IMR-90 (cell line): ENCODE data around the gene NEDD4L. TPM values are rescaled to one million over a fixed set of nuclear protein-coding genes. Genes with fewer than 3 reads are reported as not detected.

ENCODE experiments used
- ATAC-seq: fragments of 200-7000 bp; cut with Tn5 transposase; 2 replicates; pipeline ENCODE4 v1.9.1; 2020; ENCODE audit warnings: low read depth, mild to moderate bottlenecking, moderate library complexity
- BruUV-seq: library from RNA; stranded (reverse); fragments of 400-500 nt; replicated peaks from 2 replicates; lab custom pipeline; 2021; lab: Mats Ljungman, UMichigan
- CTCF ChIA-PET: fragments of 300-600 bp; formaldehyde crosslinking; extraction: SDS; loops from one replicate; lab custom pipeline; 2021; ENCODE audit warnings: antibody characterized with exemption; lab: Yijun Ruan, JAX
- POLR2A ChIA-PET: fragments of 300-600 bp; sonication (Branson Sonifier 250); formaldehyde crosslinking; loops from one replicate; lab custom pipeline; 2022; ENCODE audit warnings: antibody characterized with exemption; ENCODE audit not compliant: unreplicated experiment; lab: Charles Lee
- DNase-seq: peaks from one replicate; pipeline ENCODE4 v3.0.0; 2013
- H2AFZ ChIP-seq: replicated peaks from 2 replicates; pipeline ENCODE3; 2013; ENCODE audit warnings: low read length, mild to moderate bottlenecking; ENCODE audit not compliant: poor library complexity
- H2AK5ac ChIP-seq: 2 replicates; pipeline ENCODE4 v1.6.1; 2013; ENCODE audit warnings: low read depth, low read length, inconsistent platforms
- H2AK9ac ChIP-seq: replicated peaks from 2 replicates; pipeline ENCODE3; 2013; ENCODE audit warnings: mild to moderate bottlenecking, low read depth, low read length, moderate library complexity; ENCODE audit not compliant: poor library complexity
- H2BK120ac ChIP-seq: 2 replicates; pipeline ENCODE4 v1.6.1; 2013; ENCODE audit warnings: low read depth, low read length, inconsistent platforms
- H2BK15ac ChIP-seq: 3 replicates; pipeline ENCODE4 v1.6.1; 2013; ENCODE audit warnings: low read depth, low read length, inconsistent platforms
- H2BK20ac ChIP-seq: 2 replicates; pipeline ENCODE4 v1.6.1; 2013; ENCODE audit warnings: low read depth, mild to moderate bottlenecking, inconsistent platforms, low read length, moderate library complexity
- H2BK5ac ChIP-seq: 2 replicates; pipeline ENCODE4 v1.6.1; 2013; ENCODE audit warnings: mild to moderate bottlenecking, low read depth, low read length, inconsistent platforms; ENCODE audit not compliant: poor library complexity, severe bottlenecking
- H3K14ac ChIP-seq: replicated peaks from 2 replicates; pipeline ENCODE4 v1.6.1; 2013; ENCODE audit warnings: low read depth, low read length, inconsistent platforms
- H3K18ac ChIP-seq: 2 replicates; pipeline ENCODE4 v1.6.1; 2013; ENCODE audit warnings: low read depth, low read length, control low read depth
- H3K23ac ChIP-seq: 2 replicates; pipeline ENCODE4 v1.6.1; 2013; ENCODE audit warnings: low read depth, low read length, inconsistent platforms
- H3K27ac ChIP-seq: 2 replicates; pipeline ENCODE4 v1.5.1; 2013; ENCODE audit warnings: mild to moderate bottlenecking, control low read depth, low read length; ENCODE audit not compliant: insufficient read depth
- H3K27me3 ChIP-seq: 2 replicates; pipeline ENCODE4 v1.6.1; 2013; ENCODE audit warnings: low read length; ENCODE audit not compliant: control insufficient read depth, insufficient read depth
- H3K36me3 ChIP-seq: 2 replicates; pipeline ENCODE4 v1.6.1; 2013; ENCODE audit warnings: low read length, mixed read lengths; ENCODE audit not compliant: control insufficient read depth, insufficient read depth
- H3K4ac ChIP-seq: 2 replicates; pipeline ENCODE4 v1.6.1; 2013; ENCODE audit warnings: low read depth, low read length, inconsistent platforms
- H3K4me1 ChIP-seq: 2 replicates; pipeline ENCODE4 v1.6.1; 2013; ENCODE audit warnings: low read length, mixed read lengths; ENCODE audit not compliant: control insufficient read depth, insufficient read depth
- H3K4me2 ChIP-seq: 2 replicates; pipeline ENCODE4 v1.6.1; 2013; ENCODE audit warnings: low read depth, mild to moderate bottlenecking, control low read depth, low read length, moderate library complexity
- H3K4me3 ChIP-seq: 2 replicates; pipeline ENCODE4 v1.5.1; 2013; ENCODE audit warnings: low read depth, mild to moderate bottlenecking, control low read depth, low read length, moderate library complexity; ENCODE audit not compliant: insufficient read depth
- H3K56ac ChIP-seq: 2 replicates; pipeline ENCODE4 v1.6.1; 2013; ENCODE audit warnings: low read length, inconsistent platforms; ENCODE audit not compliant: insufficient read depth; ENCODE audit errors: extremely low read depth
- H3K79me1 ChIP-seq, 2 experiments: 2 replicates each; pipeline ENCODE4 v1.6.1; 2013; ENCODE audit warnings: low read length in 2 of 2, inconsistent platforms in 1 of 2, low read depth in 1 of 2
- H3K9ac ChIP-seq: 2 replicates; pipeline ENCODE4 v1.6.1; 2013; ENCODE audit warnings: low read depth, low read length, control low read depth
- H3K9me1 ChIP-seq: 2 replicates; pipeline ENCODE4 v1.6.1; 2013; ENCODE audit warnings: low read length, inconsistent platforms; ENCODE audit not compliant: insufficient read depth
- H3K9me3 ChIP-seq: 2 replicates; pipeline ENCODE4 v1.6.1; 2013; ENCODE audit warnings: low read length; ENCODE audit not compliant: control insufficient read depth, insufficient read depth
- H4K20me1 ChIP-seq: 2 replicates; pipeline ENCODE4 v1.6.1; 2013; ENCODE audit warnings: low read length, inconsistent platforms; ENCODE audit not compliant: insufficient read depth
- H4K5ac ChIP-seq: 2 replicates; pipeline ENCODE4 v1.6.1; 2013; ENCODE audit warnings: mild to moderate bottlenecking, low read depth, low read length, control low read depth
- H4K8ac ChIP-seq, 2 experiments: 2 replicates each; pipeline ENCODE4 v1.6.1; 2013; ENCODE audit warnings: low read depth in 2 of 2, low read length in 2 of 2, control low read depth in 1 of 2, inconsistent platforms in 1 of 2
- H4K91ac ChIP-seq: 2 replicates; pipeline ENCODE4 v1.6.1; 2013; ENCODE audit warnings: low read depth, low read length, inconsistent platforms; ENCODE audit not compliant: insufficient read depth
- CEBPB ChIP-seq: IDR thresholded peaks from 2 replicates; pipeline ENCODE4 v1.6.1; 2012; ENCODE audit warnings: low read depth, low read length, improper control_type of control experiment
- MAZ ChIP-seq: IDR thresholded peaks from 2 replicates; pipeline ENCODE4 v1.6.1; 2012; ENCODE audit warnings: low read depth, mild to moderate bottlenecking, low read length, improper control_type of control experiment, moderate library complexity, borderline replicate concordance
- MXI1 ChIP-seq: IDR thresholded peaks from 2 replicates; pipeline ENCODE4 v1.6.1; 2012; ENCODE audit warnings: low read depth, mild to moderate bottlenecking, low read length, moderate library complexity, borderline replicate concordance
- POLR2A ChIP-seq: IDR thresholded peaks from 2 replicates; pipeline ENCODE4 v1.6.1; 2012; ENCODE audit warnings: mild to moderate bottlenecking, low read depth, low read length
- WGBS, 2 experiments: methylation state at CpG; one replicate each; pipeline versions ENCODE4 v1.1.5 to v1.1.7; 2013; ENCODE audit warnings: missing lambda C conversion rate in 2 of 2; ENCODE audit not compliant: insufficient read length in 1 of 2; ENCODE audit errors: extremely low coverage in 2 of 2; 5-methylcytosine and 5-hydroxymethylcytosine counted together
- dilution Hi-C: fragments of 300-500 bp; cut with HindIII; formaldehyde crosslinking; loops from one replicate; pipeline ENCODE4 v1.14.3; 2018; ENCODE audit warnings: low sequenced_read_pairs; ENCODE audit not compliant: unreplicated experiment
- in situ Hi-C: fragments of 300-500 bp; cut with MboI; formaldehyde crosslinking; loops from 3 replicates; pipeline ENCODE4 v1.14.3; 2019; ENCODE audit warnings: low sequenced_read_pairs, inconsistent platforms, mixed read lengths
- intact Hi-C: fragments of 100-400 bp; cut with micrococcal nuclease; formaldehyde crosslinking; loops from 2 replicates; pipeline ENCODE4 v1.10.0; 2022
- polyA plus RNA-seq, 3 experiments: library from polyadenylated mRNA; depleted of rRNA; stranded (reverse); fragments of >200 nt; gene quantifications; 2 replicates each; pipeline ENCODE4 v1.2.3, GENCODE V29; 2012; ENCODE audit warnings: low replicate concordance in 1 of 3
- total RNA-seq: library from RNA; depleted of rRNA; stranded (reverse); fragments of >200 nt; gene quantifications from 2 replicates; pipeline ENCODE4 v1.2.3, GENCODE V29; 2012

NEDD4L gene
- total and polyA plus RNA-seq, 2 of the 4 experiments (the other 2 are of a cell fraction): 10.0 to 10.9 TPM

DNA sequence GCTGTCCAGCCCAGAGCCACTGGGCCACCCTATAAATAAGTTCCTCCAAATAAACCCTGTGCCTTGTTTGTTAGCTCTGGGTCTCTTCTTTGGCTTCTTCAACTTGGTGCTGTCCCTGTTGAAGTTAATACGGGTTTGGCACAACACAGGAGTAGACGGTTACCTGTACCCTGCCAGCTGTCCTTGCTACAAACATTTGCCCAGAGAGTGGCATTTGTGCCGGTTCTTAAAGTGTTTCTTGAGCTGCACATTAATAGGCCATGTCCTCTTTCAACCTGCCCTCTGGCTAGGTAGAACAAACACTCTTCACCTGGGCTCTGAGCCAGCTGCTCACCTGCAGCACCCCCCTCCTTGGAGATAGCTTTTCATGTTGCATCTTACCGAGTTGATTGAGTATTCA, 139.2 kb downstream of the NEDD4L start:
- H3K14ac ChIP-seq: no peak overlapping the region
- no peak overlapping the region for H3K18ac ChIP-seq
- H2AK5ac ChIP-seq: no peak overlapping the region
- TF ChIP-seq MXI1 (no peak), POLR2A (no peak), CEBPB (no peak), MAZ (no peak)
- dilution Hi-C loops: no loop called here
- no peaks in the 10 kb centered on the region for H3K36me3 ChIP-seq
- no peak overlapping the region for H2BK120ac ChIP-seq
- H3K27ac ChIP-seq: no peak overlapping the region
- H3K9me1 ChIP-seq: peaks cover 12% of the 10 kb centered on the region
- ChIA-PET CTCF (no interaction called here), POLR2A (no interaction called here)
- H2BK5ac ChIP-seq: no peak overlapping the region
- H3K79me1 ChIP-seq: peaks cover 2 to 13% of the 10 kb centered on the region in 2 experiments; a peak in 2 of 4 replicates
- H2BK20ac ChIP-seq: no peak overlapping the region
- WGBS, 2 experiments: 100% methylated on average over 2 of the region's 4 CpGs; no CpG with 5 or more reads in 1 of the 2 experiments
- H2AK9ac ChIP-seq: no peak overlapping the region
- no peak overlapping the region for H4K91ac ChIP-seq
- ATAC-seq: no peak
- no peak overlapping the region for H3K4me3 ChIP-seq
- no peak overlapping the region for H4K8ac ChIP-seq
- no peaks in the 10 kb centered on the region for H3K9me3 ChIP-seq
- no peak overlapping the region for H3K4ac ChIP-seq
- H4K5ac ChIP-seq: no peak overlapping the region
- in situ Hi-C loops: no loop called here
- no peak overlapping the region for H2AFZ ChIP-seq
- H4K20me1 ChIP-seq: no peaks in the 10 kb centered on the region
- H3K56ac ChIP-seq: no peak overlapping the region
- peaks cover 21% of the 10 kb centered on the region for H3K4me1 ChIP-seq
- intact Hi-C loops: loop anchor here (5.0 kb wide), 1 partner anchor 61 kb away; no protein-coding TSS in a partner anchor
- no peak for DNase-seq
- H3K23ac ChIP-seq: no peak overlapping the region
- no TSS peak for BruUV-seq
- no peak overlapping the region for H3K9ac ChIP-seq
- H2BK15ac ChIP-seq: no peak overlapping the region
- H3K4me2 ChIP-seq: no peak overlapping the region
- no peaks in the 10 kb centered on the region for H3K27me3 ChIP-seq
